Measurements from ENCODE around the gene CEMP1. TPM values are rescaled to one million over a fixed set of nuclear protein-coding genes. Genes with fewer than 3 reads are reported as not detected.

Gene CEMP1
- total RNA-seq, 2 experiments from 2014 or later = not detected

- peak overlapping the region; percentile 92 for H3K27ac Mint-ChIP-seq
- POLR2A ChIA-PET = interaction anchor here (0.6 to 2.0 kb wide), 9 partner anchors 16 to 1961 kb away, joined by 3 to 9 read pairs (median 4); partner anchors contain the start of genes CCNF, CEMP1 and HMOX2
- H3K27me3 Mint-ChIP-seq (ENCODE audit: low read depth) = peaks cover 3% of the 10 kb centered on the region
- DNase-seq = no peak
- peaks cover 15% of the 10 kb centered on the region for H3K36me3 Mint-ChIP-seq (ENCODE audit: low read depth)
- no peaks in the 10 kb centered on the region for H3K9me3 Mint-ChIP-seq (ENCODE audit: insufficient read depth)
- CTCF ChIA-PET = no interaction called here
- peaks cover 58% of the 10 kb centered on the region for H3K4me1 Mint-ChIP-seq (ENCODE audit: low read depth)
- peak overlapping the region; percentile 90 for H3K4me3 Mint-ChIP-seq
- ATAC-seq = no peak
Measured at GRCh38 chr16:2515180-2515851, 15.9 kb downstream of the CEMP1 start.

DNA sequence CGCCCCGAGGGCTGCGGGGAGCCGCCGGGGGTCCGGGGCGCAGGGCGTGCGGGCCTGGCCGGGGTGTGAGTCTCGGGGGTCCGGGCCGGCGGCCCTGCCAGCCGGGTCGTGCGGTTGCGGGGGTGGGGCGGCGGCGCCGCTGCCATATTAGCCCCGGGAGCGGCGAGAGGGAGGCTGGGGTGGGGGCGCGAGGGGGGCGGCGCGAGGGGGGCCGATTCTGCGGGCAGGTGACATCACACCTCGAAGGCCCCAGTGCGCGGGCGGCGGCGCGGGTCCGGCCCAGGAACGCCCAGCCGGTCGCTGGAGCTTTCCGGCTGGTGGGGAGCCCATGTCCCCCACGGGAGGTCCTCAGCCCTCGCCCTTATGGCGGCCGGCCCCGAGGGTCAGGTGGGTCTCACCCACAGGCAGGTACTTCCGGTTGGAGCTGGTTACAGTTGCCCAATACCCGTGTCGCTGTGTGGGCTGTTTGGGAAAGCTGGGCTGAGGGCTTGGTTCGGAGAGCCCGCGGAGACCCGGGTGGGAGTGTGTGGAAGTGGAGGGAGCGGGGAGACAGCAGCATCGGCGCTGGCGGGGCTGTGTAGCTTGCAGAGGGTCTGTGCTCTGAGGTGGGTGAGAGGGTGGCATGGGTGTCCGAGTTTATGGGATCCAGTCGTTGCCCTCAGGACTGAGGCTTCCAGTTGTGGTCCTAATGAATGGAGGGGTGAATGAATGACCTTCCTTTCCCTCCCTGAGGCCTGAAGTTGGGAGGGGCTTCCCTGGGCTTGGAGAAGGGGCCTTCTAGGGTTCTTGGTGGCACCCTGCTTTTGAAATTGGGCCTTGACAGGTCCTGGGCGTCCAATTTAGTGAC lies 16.7 kb downstream of the CEMP1 start:
- no peak for DNase-seq
- Mint-ChIP-seq H3K27ac (peak overlapping the region; percentile 92), H3K9me3 (ENCODE audit: insufficient read depth) (no peaks in the 10 kb centered on the region), H3K4me3 (peak overlapping the region; percentile 90), H3K4me1 (ENCODE audit: low read depth) (peaks cover 59% of the 10 kb centered on the region), H3K36me3 (ENCODE audit: low read depth) (peaks cover 10% of the 10 kb centered on the region), H3K27me3 (ENCODE audit: low read depth) (peaks cover 3% of the 10 kb centered on the region)
- CTCF ChIA-PET = interaction anchor here (1.5 kb wide), 1 partner anchor 13 kb away, joined by 7 read pairs; no protein-coding TSS in a partner anchor
- ATAC-seq = peak; percentile 5
- POLR2A ChIA-PET = interaction anchor here (0.6 to 2.0 kb wide), 14 partner anchors 8 to 1961 kb away, joined by 3 to 9 read pairs (median 4); partner anchors contain the start of genes CCNF, CEMP1, HMOX2 and TBC1D24

GRCh38 chr16:2513405-2514332 lies 17.5 kb downstream of the CEMP1 start, which contains the start of gene ATP6V0C:
Gene ATP6V0C, plus strand, starts transcription at chr16:2513952. Its CDS starts 152 bp downstream, at chr16:2514104.
- ATAC-seq (peak; percentile 86), DNase-seq (peak; percentile 94)
- ChIA-PET CTCF (interaction anchor here (1.5 kb wide), 1 partner anchor 12 kb away, joined by 7 read pairs; no protein-coding TSS in a partner anchor), POLR2A (interaction anchor here (0.6 to 2.0 kb wide), 15 partner anchors 9 to 306 kb away, joined by 3 to 9 read pairs (median 4); partner anchors contain the start of genes CCNF, CEMP1 and TBC1D24)
- Mint-ChIP-seq H3K9me3 (ENCODE audit: insufficient read depth) (no peaks in the 10 kb centered on the region), H3K4me3 (peak within 1 kb of the TSS; percentile 91), H3K4me1 (ENCODE audit: low read depth) (peaks cover 55% of the 10 kb centered on the region), H3K27me3 (ENCODE audit: low read depth) (peaks cover 3% of the 10 kb centered on the region), H3K36me3 (ENCODE audit: low read depth) (peaks cover 8% of the 10 kb centered on the region), H3K27ac (peak within 1 kb of the TSS; percentile 97)

DNA sequence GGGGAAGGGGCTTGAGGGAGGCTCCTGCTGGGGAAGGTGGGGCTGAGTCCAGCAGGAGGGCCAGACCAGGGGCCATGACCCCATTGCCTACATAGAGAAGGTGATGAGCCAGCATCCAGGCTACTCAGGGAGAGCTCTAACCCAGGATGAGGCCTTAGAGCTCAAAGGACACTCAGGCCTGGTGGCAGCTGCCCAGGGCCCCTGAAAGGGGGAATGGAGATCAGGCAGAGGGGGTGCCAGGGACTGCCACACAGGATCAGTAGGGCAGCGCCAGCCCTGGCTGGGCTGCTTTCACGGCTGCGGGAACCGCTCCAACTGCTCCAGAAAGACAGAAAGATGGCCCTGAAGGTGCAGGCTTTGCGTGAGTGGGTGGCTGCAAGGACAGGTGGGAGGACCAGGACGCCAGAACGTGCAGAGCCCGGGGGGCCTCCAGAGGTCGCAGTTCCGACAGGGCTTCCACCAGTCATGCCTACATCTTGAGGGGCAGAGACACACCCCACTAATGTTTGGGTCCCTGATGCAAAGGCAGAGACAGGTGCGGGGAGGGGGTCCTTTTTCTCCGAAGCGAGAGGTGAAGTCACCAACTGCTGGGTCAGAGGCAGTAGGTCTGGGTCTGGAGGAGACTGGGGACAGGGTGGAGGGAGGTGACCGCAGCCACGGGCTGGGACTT lies 18.3 kb downstream of the CEMP1 start:
- peaks cover 3% of the 10 kb centered on the region for H3K27me3 Mint-ChIP-seq (ENCODE audit: low read depth)
- ChIA-PET POLR2A (interaction anchor here (0.6 to 1.5 kb wide), 6 partner anchors 12 to 232 kb away, joined by 3 to 7 read pairs (median 4); no protein-coding TSS in a partner anchor), CTCF (interaction anchor here (1.0 to 2.0 kb wide), 4 partner anchors 12 to 377 kb away, joined by 3 to 7 read pairs (median 4); partner anchors contain the start of gene PKD1)
- DNase-seq (peak; percentile 54), ATAC-seq (peak; percentile 3)
- peak overlapping the region; percentile 92 for H3K27ac Mint-ChIP-seq
- no peaks in the 10 kb centered on the region for H3K9me3 Mint-ChIP-seq (ENCODE audit: insufficient read depth)
- peaks cover 8% of the 10 kb centered on the region for H3K36me3 Mint-ChIP-seq (ENCODE audit: low read depth)
- peak overlapping the region; percentile 69 for H3K4me3 Mint-ChIP-seq
- peaks cover 58% of the 10 kb centered on the region for H3K4me1 Mint-ChIP-seq (ENCODE audit: low read depth)

- POLR2A ChIA-PET = interaction anchor here (1.2 kb wide), 1 partner anchor 18 kb away, joined by 4 read pairs; no protein-coding TSS in a partner anchor
- CTCF ChIA-PET = interaction anchor here (1.0 to 2.0 kb wide), 3 partner anchors 11 to 376 kb away, joined by 3 to 6 read pairs (median 3); partner anchors contain the start of gene PKD1
- ATAC-seq (no peak), DNase-seq (no peak)
- Mint-ChIP-seq H3K36me3 (ENCODE audit: low read depth) (peaks cover 8% of the 10 kb centered on the region), H3K27ac (peak overlapping the region; percentile 92), H3K9me3 (ENCODE audit: insufficient read depth) (no peaks in the 10 kb centered on the region), H3K27me3 (ENCODE audit: low read depth) (peaks cover 3% of the 10 kb centered on the region), H3K4me3 (peak overlapping the region; percentile 69), H3K4me1 (ENCODE audit: low read depth) (peaks cover 56% of the 10 kb centered on the region)
Measured at GRCh38 chr16:2511996-2512734, 19.0 kb downstream of the CEMP1 start.

- no peak for ATAC-seq
- H3K4me3 Mint-ChIP-seq = no peak overlapping the region
- H3K36me3 Mint-ChIP-seq (ENCODE audit: low read depth) = peaks cover 3% of the 10 kb centered on the region
- peaks cover 3% of the 10 kb centered on the region for H3K27me3 Mint-ChIP-seq (ENCODE audit: low read depth)
- DNase-seq = no peak
- no peak overlapping the region for H3K27ac Mint-ChIP-seq
- peaks cover 50% of the 10 kb centered on the region for H3K4me1 Mint-ChIP-seq (ENCODE audit: low read depth)
- CTCF ChIA-PET = interaction anchor here (2.0 kb wide), 1 partner anchor 10 kb away, joined by 6 read pairs; no protein-coding TSS in a partner anchor
- POLR2A ChIA-PET = no interaction called here
- no peaks in the 10 kb centered on the region for H3K9me3 Mint-ChIP-seq (ENCODE audit: insufficient read depth)
Measured at GRCh38 chr16:2511128-2511800, 19.9 kb downstream of the CEMP1 start.

GRCh38 chr16:2508722-2509400 lies 22.3 kb downstream of the CEMP1 start:
- CTCF ChIA-PET = interaction anchor here (1.2 kb wide), 1 partner anchor 7 kb away, joined by 3 read pairs; no protein-coding TSS in a partner anchor
- Mint-ChIP-seq H3K36me3 (ENCODE audit: low read depth) (peaks cover 1% of the 10 kb centered on the region), H3K4me1 (ENCODE audit: low read depth) (peaks cover 32% of the 10 kb centered on the region), H3K27me3 (ENCODE audit: low read depth) (peaks cover 3% of the 10 kb centered on the region), H3K9me3 (ENCODE audit: insufficient read depth) (no peaks in the 10 kb centered on the region), H3K4me3 (no peak overlapping the region), H3K27ac (no peak overlapping the region)
- ATAC-seq (no peak), DNase-seq (no peak)
- POLR2A ChIA-PET = no interaction called here

GRCh38 chr16:2507665-2508064 lies 23.5 kb downstream of the CEMP1 start:
- ATAC-seq (no peak), DNase-seq (no peak)
- Mint-ChIP-seq H3K27me3 (ENCODE audit: low read depth) (peaks cover 3% of the 10 kb centered on the region), H3K36me3 (ENCODE audit: low read depth) (no peaks in the 10 kb centered on the region), H3K9me3 (ENCODE audit: insufficient read depth) (no peaks in the 10 kb centered on the region), H3K4me3 (no peak overlapping the region), H3K4me1 (ENCODE audit: low read depth) (peaks cover 24% of the 10 kb centered on the region), H3K27ac (no peak overlapping the region)
- ChIA-PET CTCF (no interaction called here), POLR2A (no interaction called here)

- no peaks in the 10 kb centered on the region for H3K36me3 Mint-ChIP-seq (ENCODE audit: low read depth)
Measured at GRCh38 chr16:2507052-2507659, 24.1 kb downstream of the CEMP1 start.

More at GRCh38 chr16:2507052-2507659, 24.1 kb downstream of the CEMP1 start:
- DNase-seq (no peak), ATAC-seq (peak; percentile 51)
- Mint-ChIP-seq H3K4me1 (ENCODE audit: low read depth) (peaks cover 20% of the 10 kb centered on the region), H3K27me3 (ENCODE audit: low read depth) (peaks cover 3% of the 10 kb centered on the region), H3K27ac (peak overlapping the region; percentile 46), H3K9me3 (ENCODE audit: insufficient read depth) (no peaks in the 10 kb centered on the region), H3K4me3 (no peak overlapping the region)
- CTCF ChIA-PET = no interaction called here
- POLR2A ChIA-PET = interaction anchor here (0.6 kb wide), 1 partner anchor 11 kb away, joined by 3 read pairs; no protein-coding TSS in a partner anchor

Measured in activated CD8-positive, alpha-beta T cell treated with anti-CD3 and anti-CD28 coated beads, Interleukin-2, amount 10 ng/mL, durations not matched to agents 7 days and 5 days (primary cell).